K562 (cell line): ENCODE data around the gene RAB26. TPM values are rescaled to one million over a fixed set of nuclear protein-coding genes. Genes with fewer than 3 reads are reported as not detected.

ENCODE experiments used
- CEBPB ChIP-seq: fragments of 450-650 bp; IDR thresholded peaks from 2 replicates; pipeline ENCODE4 v1.6.1; 2016; ENCODE audit warnings: missing genetic modification characterization, missing compliant biosample characterization
- CHD2 ChIP-seq: IDR thresholded peaks from 2 replicates; pipeline ENCODE4 v1.6.1; 2011; ENCODE audit warnings: low read depth, low read length
- EZH2 ChIP-seq: IDR thresholded peaks from 2 replicates; pipeline ENCODE4 v1.6.1; 2012; ENCODE audit warnings: low read depth, mild to moderate bottlenecking, inconsistent platforms, low read length, borderline replicate concordance
- FOXP4 ChIP-seq: sonication (generic); formaldehyde crosslinking; IDR thresholded peaks from 2 replicates; pipeline ENCODE4 v1.8.0; 2022; ENCODE audit warnings: mild to moderate bottlenecking, missing genetic modification reagents, borderline replicate concordance
- HOMEZ ChIP-seq: fragments of 250-450 bp; sonication (Bioruptor Pico); IDR thresholded peaks from 2 replicates; pipeline ENCODE4 v1.4.0; 2020; ENCODE audit warnings: mild to moderate bottlenecking, moderate library complexity
- L3MBTL2 ChIP-seq: fragments of 450-650 bp; IDR thresholded peaks from 2 replicates; pipeline ENCODE4 v1.6.1; 2016; ENCODE audit warnings: mild to moderate bottlenecking, moderate library complexity
- MAX ChIP-seq: sonication (generic); formaldehyde crosslinking; IDR thresholded peaks from 2 replicates; pipeline ENCODE4 v1.9.0; 2022; ENCODE audit warnings: mild to moderate bottlenecking, missing genetic modification reagents
- MYNN ChIP-seq, 2 experiments: sonication (generic); formaldehyde crosslinking in 1 of 2; IDR thresholded peaks; 2 replicates each; pipeline versions ENCODE4 v1.5.0 to v1.6.1; 2016 to 2020; ENCODE audit warnings: antibody characterized with exemption in 1 of 2, missing genetic modification reagents in 1 of 2
- NCOA4 ChIP-seq: fragments of 450-650 bp; IDR thresholded peaks from 2 replicates; pipeline ENCODE4 v1.6.1; 2018; ENCODE audit warnings: mild to moderate bottlenecking; ENCODE audit not compliant: partially characterized antibody
- NFYB ChIP-seq: IDR thresholded peaks from 2 replicates; pipeline ENCODE4 v1.6.1; 2011; ENCODE audit warnings: mild to moderate bottlenecking, moderate library complexity; ENCODE audit not compliant: insufficient read length; ENCODE audit errors: extremely low read depth
- PKNOX1 ChIP-seq: fragments of 450-650 bp; IDR thresholded peaks from 2 replicates; pipeline ENCODE4 v1.6.1; 2016
- POLR2A ChIP-seq: fragments of 450-650 bp; conservative IDR thresholded peaks from 2 replicates; pipeline ENCODE4 v1.6.1; 2016
- POLR2G ChIP-seq: fragments of 200-400 bp; formaldehyde crosslinking; IDR thresholded peaks from 2 replicates; pipeline ENCODE4 v1.6.1; 2017; ENCODE audit warnings: low read depth, mild to moderate bottlenecking, antibody characterized with exemption, low read length, moderate library complexity
- RB1 ChIP-seq: fragments of 450-650 bp; IDR thresholded peaks from 2 replicates; pipeline ENCODE4 v1.6.1; 2017; ENCODE audit warnings: low read depth, mild to moderate bottlenecking
- RBFOX2 ChIP-seq: fragments of 200-400 bp; formaldehyde crosslinking; IDR thresholded peaks from 2 replicates; pipeline ENCODE4 v1.6.1; 2017; ENCODE audit warnings: low read depth, mild to moderate bottlenecking, low read length, moderate library complexity
- SUPT5H ChIP-seq: fragments of 450-650 bp; IDR thresholded peaks from 2 replicates; pipeline ENCODE4 v1.6.1; 2016
- ZNF592 ChIP-seq: fragments of 450-650 bp; IDR thresholded peaks from 2 replicates; pipeline ENCODE4 v1.6.1; 2017; ENCODE audit warnings: antibody characterized with exemption, mild to moderate bottlenecking
- ZNF785 ChIP-seq: fragments of 250-450 bp; sonication (Bioruptor Pico); IDR thresholded peaks from 2 replicates; pipeline ENCODE4 v1.4.0; 2020; ENCODE audit warnings: mild to moderate bottlenecking
- polyA plus RNA-seq, 8 experiments: library from polyadenylated mRNA; depleted of rRNA in 4 of 8; stranded (reverse) in 5 of 8; unstranded in 3 of 8; fragments of >200 nt; fragmentation: Nextera tagmentation in 2 of 8; fragmentation: Illumina TruSeq in 1 of 8; extraction: Ambion mirVana in 2 of 8; extraction: Trizol in 1 of 8; gene quantifications; 2 replicates each; pipeline versions ENCODE4 v1.2.1 to v1.2.3, GENCODE V29; 2011 to 2014; ENCODE audit warnings: inconsistent platforms in 1 of 8, missing spikeins in 1 of 8
- total RNA-seq, 7 experiments: library from RNA; depleted of rRNA in 6 of 7; stranded (reverse); fragments of >200 nt in 6 of 7; fragmentation: Illumina TruSeq in 2 of 7; extraction: Trizol in 2 of 7; gene quantifications; 2 replicates each; pipeline versions ENCODE4 v1.2.1 to v1.2.3, GENCODE V29; 2011 to 2021; ENCODE audit warnings: low replicate concordance in 1 of 7

RAB26 gene
- total and polyA plus RNA-seq, 9 of the 15 experiments (the other 6 are each of a cell fraction or from before 2014, with no cell fraction given): 0.25 to 6.1 (median 2.1) TPM

- TF ChIP-seq ZNF592 (peak; percentile 67; the same call in 1 of the 2 replicates), NFYB (no peak), RBFOX2 (peak; percentile 43), MYNN (IDR thresholded peaks at IDR 0.05) (0 out of 2 replicates have a peak, but pooled peaks have one; percentile 20), MYNN (CRISPR knock-in tag; IDR thresholded peaks at IDR 0.05) (no peak), MAX (peak; percentile 39; the same call in 1 of the 2 replicates), SUPT5H (peak; percentile 34; the same call in 1 of the 2 replicates), HOMEZ (no peak), PKNOX1 (no peak), CHD2 (peak; percentile 23), FOXP4 (CRISPR knock-in tag) (0 out of 2 replicates have a peak, but pooled peaks have one; percentile 2), POLR2G (peak; percentile 61; the same call in 1 of the 2 replicates), NCOA4 (no peak), ZNF785 (CRISPR knock-in tag) (no peak), EZH2 (no peak), POLR2A (peak; percentile 14; the same call in 1 of the 2 replicates), RB1 (0 out of 2 replicates have a peak, but pooled peaks have one; percentile 2), L3MBTL2 (peak; percentile 57; the same call in 1 of the 2 replicates), CEBPB (tag) (no peak)
Measured at GRCh38 chr16:2149630-2150417, 1.4 kb downstream of the RAB26 start (continued).
